Heart left ventricle (tissue), 13 donors: ENCODE results near the gene SLC24A4.

ENCODE experiments used
- POLR2A ChIP-seq, 2 donors: fragments of 450-650 bp; IDR thresholded peaks; one replicate each; pipeline ENCODE4 v1.6.1; 2017; ENCODE audit warnings: antibody characterized with exemption in 2 of 2, mild to moderate bottlenecking in 2 of 2, moderate library complexity in 2 of 2
- TF ChIP-seq, protein P1 (sequence below), 12 donors: fragments of 200-600 bp; sonication (generic) in 4 of 12; IDR thresholded peaks; one replicate each; pipeline versions ENCODE4 v1.5.0 to v1.8.0; 2018 to 2022; ENCODE audit warnings: antibody characterized with exemption in 12 of 12, mild to moderate bottlenecking in 5 of 12
- donor health status: ischemic (EF 13 %, LVEDD 7.1; RV severe dilation, severe dysfunction).
- donor health status: DM: no; HTN: yes; CAD: no.
- donor health status: DM: no; HTN: no; CAD: no.
- donor health status: ischemic (EF 25% LVEDD 6.9; RV normal size, moderate dysfunction).
- donor health status: ischemic (EF 25% LVEDD 5.7; RV mildly dilated, moderate dysfunction).
- donor health status: ischemic (EF 35%, LVEDD 5.7; RV mildly dilated, moderate dysfunction).
- donor health status: nonischemic (EF 11% LVEDD 7.7; RV severe dilation, severe dysfunction).
- donor health status: DM: yes; HTN: yes; CAD: no.
- donor health status: PGD.
- donor health status: ischemic (EF 29% LVEDD 5.4; RV normal size, mild dysfunction).
- donor health status: nonischemic (EF 23%, LVEDD 6.1; RV moderate dilation, normal function).

- TF ChIP-seq, protein P1, sequence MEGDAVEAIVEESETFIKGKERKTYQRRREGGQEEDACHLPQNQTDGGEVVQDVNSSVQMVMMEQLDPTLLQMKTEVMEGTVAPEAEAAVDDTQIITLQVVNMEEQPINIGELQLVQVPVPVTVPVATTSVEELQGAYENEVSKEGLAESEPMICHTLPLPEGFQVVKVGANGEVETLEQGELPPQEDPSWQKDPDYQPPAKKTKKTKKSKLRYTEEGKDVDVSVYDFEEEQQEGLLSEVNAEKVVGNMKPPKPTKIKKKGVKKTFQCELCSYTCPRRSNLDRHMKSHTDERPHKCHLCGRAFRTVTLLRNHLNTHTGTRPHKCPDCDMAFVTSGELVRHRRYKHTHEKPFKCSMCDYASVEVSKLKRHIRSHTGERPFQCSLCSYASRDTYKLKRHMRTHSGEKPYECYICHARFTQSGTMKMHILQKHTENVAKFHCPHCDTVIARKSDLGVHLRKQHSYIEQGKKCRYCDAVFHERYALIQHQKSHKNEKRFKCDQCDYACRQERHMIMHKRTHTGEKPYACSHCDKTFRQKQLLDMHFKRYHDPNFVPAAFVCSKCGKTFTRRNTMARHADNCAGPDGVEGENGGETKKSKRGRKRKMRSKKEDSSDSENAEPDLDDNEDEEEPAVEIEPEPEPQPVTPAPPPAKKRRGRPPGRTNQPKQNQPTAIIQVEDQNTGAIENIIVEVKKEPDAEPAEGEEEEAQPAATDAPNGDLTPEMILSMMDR (IDR thresholded peaks at IDR 0.05): no peak
- TF ChIP-seq POLR2A (IDR thresholded peaks at IDR 0.05): no peak
These were observed 18.8 kb downstream of the SLC24A4 start for GRCh38 chr14:92341791-92342190.
